ENCODE results near the gene NPC1L1.
"Not testable (repeated sequence)": the region's sequence is repeated elsewhere in the genome, so short reads cannot be mapped to it uniquely, and the experiment has no call there.

Gene NPC1L1

GRCh38 chr7:44565795-44566559 is 24.8 kb upstream of the NPC1L1 start:
- DNase-seq: no peak

GRCh38 chr7:44565097-44565794 is 24.1 kb upstream of the NPC1L1 start:
- peak; percentile 67 for DNase-seq

- DNase-seq: no peak
Measured at GRCh38 chr7:44564606-44565005, 23.5 kb upstream of the NPC1L1 start.

- DNase-seq: no peak
Measured at GRCh38 chr7:44563171-44563679, 22.1 kb upstream of the NPC1L1 start.

GRCh38 chr7:44562622-44562962 is 21.5 kb upstream of the NPC1L1 start:
- DNase-seq: not testable (repeated sequence)

GRCh38 chr7:44561962-44562621 is 21.0 kb upstream of the NPC1L1 start:
- no peak for DNase-seq

GRCh38 chr7:44561481-44561880 is 20.4 kb upstream of the NPC1L1 start:
- no peak for DNase-seq

- no peak for DNase-seq
Measured at GRCh38 chr7:44559485-44559884, 18.4 kb upstream of the NPC1L1 start.

- no peak for DNase-seq
Measured at GRCh38 chr7:44557485-44557884, 16.4 kb upstream of the NPC1L1 start.

GRCh38 chr7:44555350-44555749 is 14.2 kb upstream of the NPC1L1 start:
- no peak for DNase-seq

- DNase-seq: not testable (repeated sequence)
Measured at GRCh38 chr7:44552473-44553005, 11.4 kb upstream of the NPC1L1 start.

GRCh38 chr7:44549457-44549856 is 8.3 kb upstream of the NPC1L1 start:
- DNase-seq: no peak

- DNase-seq: no peak
Measured at GRCh38 chr7:44548893-44549292, 7.8 kb upstream of the NPC1L1 start.

- no peak for DNase-seq
Measured at GRCh38 chr7:44547536-44548231, 6.6 kb upstream of the NPC1L1 start.

- no peak for DNase-seq
Measured at GRCh38 chr7:44541876-44542610, 913 bp upstream of the NPC1L1 start.

GRCh38 chr7:44540592-44541027 is 520 bp downstream of the NPC1L1 start:
- DNase-seq: no peak

GRCh38 chr7:44539669-44540506 is 1.2 kb downstream of the NPC1L1 start:
- DNase-seq: no peak

- DNase-seq: no peak
Measured at GRCh38 chr7:44538798-44539668, 2.1 kb downstream of the NPC1L1 start.

- DNase-seq: no peak
Measured at GRCh38 chr7:44538093-44538797, 2.9 kb downstream of the NPC1L1 start.

All from activated CD4-positive, alpha-beta T cell treated with anti-CD3 and anti-CD28 coated beads, Interleukin-10, Interleukin-2, amounts not matched to agents 100 ng/mL and 50 ng/mL, durations not matched to agents 16 hours and 8 hours (primary cell).